Head of caudate nucleus (tissue), 42 donors: ENCODE data around the gene ANKLE2.

Experiments used
- DNase-seq, 42 donors: peaks; one replicate each; pipeline versions ENCODE4 v3.0.0 to v3.0.0-alpha.2; 2020 to 2021; ENCODE audit warnings: mixed read lengths in 7 of 42
- intact Hi-C: fragments of 100-400 bp; cut with DNase I; formaldehyde crosslinking; loops from one replicate; pipeline ENCODE4 v1.15.0; 2022

ANKLE2 gene

DNA sequence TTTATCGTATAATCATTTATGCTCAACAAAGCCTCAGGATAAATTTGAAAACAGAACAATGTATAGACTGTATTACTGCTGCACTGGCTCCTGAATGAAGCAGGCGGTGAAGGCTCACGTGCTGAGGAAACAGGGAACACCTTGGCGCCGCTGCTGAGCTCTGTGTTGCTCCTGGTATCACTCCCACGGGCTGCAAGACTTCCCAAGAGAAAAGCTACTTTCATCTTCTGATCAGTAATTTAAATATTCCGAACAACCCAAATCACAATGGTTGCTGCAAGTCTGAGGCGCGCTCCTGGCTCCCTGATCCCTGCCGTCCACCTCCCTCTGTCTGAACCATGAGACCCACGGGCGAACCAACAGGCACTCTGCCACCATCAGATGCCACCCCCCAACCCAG is 35.2 kb downstream of the ANKLE2 start:
- intact Hi-C loops = no loop called here
- peak in 41 of 42 donors; percentile 17 to 85 (median 61) for DNase-seq

DNA sequence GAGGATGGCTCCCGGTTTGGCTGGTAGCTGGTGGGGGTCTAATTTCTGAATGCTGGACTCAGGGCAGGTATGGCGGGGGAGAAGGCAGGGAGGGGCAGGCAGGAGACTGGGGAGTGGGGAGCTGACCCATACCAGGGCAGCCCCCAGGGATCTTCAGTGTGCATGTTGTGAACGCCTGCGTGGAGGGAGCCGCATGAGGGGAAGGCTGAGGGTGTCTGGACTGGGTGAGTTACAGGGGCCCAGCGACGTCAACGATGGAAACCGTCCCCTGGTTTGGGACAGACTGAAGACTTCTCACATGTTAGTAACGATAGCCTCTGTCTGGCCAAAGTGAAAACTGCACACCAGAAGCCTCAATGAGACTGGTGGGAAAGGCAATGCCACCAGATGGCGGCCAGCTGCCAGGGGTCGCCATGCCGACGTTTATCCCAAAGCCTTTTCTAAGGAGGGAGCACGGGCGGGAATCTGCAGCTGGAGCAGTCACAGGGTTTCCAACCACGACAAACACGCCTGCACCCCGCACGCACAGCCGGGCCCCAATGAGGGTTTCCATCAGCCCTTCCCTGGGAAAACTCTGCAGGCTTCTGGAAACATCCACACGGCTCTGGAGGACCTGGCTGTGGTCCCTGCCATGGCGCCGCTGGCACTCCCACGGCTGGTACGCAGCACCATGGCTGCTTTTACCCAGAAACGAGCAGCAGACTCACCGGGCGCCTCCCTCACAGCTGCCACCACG is 37.0 kb downstream of the ANKLE2 start:
- intact Hi-C loops = no loop called here

DNA sequence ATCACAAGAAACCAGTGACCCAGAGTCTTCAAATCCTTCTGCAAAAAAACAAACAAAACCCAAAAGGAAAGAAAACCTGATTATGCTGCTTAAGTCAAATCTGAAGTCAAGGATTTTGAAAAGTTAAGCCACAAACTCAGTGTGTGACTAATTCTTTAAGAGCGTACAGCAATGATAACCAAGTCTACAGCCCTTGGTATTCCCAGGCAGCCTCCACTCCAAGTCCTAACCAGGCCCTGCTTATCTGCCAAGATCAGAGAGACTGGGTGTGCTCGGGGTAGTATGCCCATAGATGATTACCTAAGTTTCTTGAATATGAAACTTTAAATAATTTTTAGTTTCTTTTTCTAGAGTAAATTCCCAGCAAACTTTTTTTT is 37.9 kb downstream of the ANKLE2 start:
- intact Hi-C loops = no loop called here
- DNase-seq = no peak

More for the DNA sequence above, 37.0 kb downstream of the ANKLE2 start:
- DNase-seq = no peak

DNA sequence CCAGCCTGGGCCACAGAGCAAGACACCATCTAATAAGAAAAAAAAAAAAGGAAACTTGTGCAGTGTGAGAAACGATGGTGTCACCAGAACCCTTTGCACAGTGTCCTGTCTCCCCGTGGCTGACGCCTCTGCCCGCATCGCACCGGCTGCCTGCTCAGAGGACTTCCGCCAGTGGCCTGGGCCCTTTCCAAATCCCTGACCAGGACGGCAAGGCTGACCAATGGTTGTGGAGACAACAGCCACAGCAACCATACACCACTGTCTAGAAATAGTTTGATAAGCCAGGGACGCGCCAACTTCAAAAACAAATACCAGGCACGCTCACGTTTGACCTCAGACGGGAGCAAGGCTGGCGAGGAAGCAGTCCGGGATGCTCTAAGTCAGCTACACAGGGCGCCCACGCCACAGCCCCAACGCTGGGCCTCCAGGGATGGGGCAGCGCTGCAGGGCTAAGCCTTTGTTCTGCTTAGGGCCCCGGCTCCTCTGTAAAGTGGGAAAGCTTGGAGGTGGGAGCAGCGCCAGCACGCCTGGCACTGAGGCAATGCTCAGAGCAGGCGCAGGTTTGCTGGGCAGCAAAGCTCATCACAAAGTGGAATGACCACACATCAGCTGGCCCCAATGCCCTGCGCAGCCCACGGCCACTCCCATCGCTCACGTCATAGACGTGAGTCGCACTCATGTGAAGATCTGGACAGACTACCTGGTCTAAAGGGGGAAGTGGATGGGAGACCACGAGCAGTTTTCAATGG is 38.4 kb downstream of the ANKLE2 start:
- DNase-seq = no peak
- intact Hi-C loops = no loop called here

DNA sequence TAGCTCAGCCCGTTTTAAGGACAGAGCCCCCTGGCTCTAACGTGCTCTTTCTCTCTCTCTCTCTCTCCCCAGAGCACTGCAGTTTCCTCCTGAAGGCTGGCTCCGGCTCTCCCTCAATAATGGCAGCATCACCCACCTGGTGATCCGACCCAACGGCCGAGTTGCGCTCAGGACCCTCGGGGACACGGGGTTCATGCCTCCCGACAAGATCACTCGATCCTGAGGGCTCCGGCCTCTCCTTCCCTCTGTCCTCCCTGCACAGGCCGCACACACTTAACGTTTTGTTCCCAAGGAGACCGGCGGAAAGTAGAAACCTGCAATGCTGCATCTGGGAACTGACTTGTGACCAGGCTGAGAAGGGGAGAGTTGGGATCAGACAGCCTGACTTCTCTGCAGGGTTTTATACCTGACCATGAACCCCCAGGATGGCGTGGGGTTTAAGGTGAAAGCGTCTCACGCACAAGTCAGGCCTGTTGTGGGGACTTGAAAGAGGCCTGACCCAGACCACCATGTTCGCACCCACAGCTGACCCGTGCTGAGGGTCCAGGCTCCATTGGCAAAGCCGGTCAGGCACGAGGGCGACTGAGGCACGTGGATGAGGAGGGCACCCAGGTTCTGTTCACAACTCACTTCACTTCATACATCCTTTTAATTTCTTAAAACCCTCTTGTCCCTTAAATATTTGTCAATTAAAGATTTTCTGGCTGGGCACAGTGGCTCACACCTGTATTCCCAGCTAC is 40.9 kb downstream of the ANKLE2 start:
- DNase-seq = no peak
- intact Hi-C loops = no loop called here

DNA sequence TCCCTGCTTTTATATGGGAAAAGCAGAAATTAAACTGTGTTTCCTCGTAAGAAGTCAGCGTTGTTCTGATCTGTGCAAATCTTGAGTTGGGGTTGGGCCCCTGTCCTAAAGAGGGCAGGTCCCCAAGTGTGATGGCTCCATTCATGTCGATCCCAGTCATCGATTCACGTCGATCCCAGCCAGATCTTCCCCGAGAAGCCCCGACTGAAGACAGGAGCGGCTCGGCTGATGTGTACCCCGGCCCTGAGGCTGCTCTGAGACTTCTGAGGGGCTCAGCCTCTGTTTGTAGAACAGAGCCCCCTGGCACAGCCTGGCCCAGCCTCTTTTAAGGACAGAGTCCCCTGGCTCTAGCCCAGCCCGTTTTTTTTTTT is 41.7 kb downstream of the ANKLE2 start:
- intact Hi-C loops = no loop called here
- DNase-seq = no peak

DNA sequence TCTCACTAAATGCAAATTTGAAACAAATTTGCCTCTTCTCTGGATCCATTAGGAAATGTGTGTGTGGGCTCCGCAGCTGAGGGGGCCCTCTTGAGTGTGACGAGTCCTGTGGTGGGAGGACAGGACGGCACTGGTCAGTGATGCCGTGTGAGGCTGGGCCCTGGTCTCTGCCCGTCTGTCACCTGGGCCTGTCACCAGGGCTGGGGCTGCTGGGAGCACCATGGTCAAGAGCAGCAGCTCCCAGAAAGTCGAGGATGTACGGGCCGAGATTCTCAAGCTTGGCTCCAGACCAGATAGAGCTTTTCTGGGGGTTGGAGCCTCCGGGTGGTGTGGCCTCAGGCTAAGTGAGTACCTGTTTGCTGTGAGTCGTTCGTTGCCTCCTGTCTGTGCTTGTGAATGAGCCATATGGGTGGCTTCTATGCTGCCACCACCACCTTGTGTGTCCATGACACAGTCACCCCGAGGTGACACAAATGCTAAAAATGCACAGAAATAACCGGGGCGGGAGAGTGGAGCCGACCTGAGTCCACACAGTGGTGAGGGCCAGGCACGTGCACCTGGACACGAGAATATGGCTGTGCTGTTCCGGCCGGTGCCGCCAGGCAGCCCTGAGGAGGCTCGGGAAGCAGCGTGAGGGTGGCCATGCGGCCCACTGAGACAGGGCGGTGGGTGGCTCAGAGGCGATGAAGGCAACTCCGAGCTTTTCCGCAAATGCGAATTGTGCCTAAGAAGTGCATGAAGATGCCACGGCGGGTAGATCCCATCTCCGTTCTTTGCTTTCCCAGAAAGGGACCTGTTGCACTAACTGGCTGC is 42.3 kb downstream of the ANKLE2 start:
- no peak for DNase-seq
- intact Hi-C loops = no loop called here

DNA sequence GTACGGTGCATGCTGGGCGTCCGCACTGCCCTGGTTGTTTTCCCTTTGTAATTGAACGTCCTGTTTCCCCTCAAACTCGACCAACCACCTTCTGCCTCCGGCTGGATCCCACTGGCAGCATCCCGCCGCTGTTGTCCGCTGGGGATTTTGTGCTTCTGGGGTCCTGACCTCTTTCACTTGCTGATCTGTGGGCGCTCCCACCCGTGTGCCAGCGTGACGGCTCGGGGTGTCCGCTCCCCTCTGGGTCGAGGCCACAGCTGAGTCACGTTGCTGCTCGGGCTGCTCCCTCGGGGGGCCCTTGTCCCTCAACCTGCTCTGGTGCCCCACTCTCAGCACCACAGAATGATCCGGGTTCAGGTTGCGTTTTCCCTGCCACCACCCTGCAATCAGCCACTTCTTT is 43.0 kb downstream of the ANKLE2 start:
- intact Hi-C loops = no loop called here
- DNase-seq = no peak

DNA sequence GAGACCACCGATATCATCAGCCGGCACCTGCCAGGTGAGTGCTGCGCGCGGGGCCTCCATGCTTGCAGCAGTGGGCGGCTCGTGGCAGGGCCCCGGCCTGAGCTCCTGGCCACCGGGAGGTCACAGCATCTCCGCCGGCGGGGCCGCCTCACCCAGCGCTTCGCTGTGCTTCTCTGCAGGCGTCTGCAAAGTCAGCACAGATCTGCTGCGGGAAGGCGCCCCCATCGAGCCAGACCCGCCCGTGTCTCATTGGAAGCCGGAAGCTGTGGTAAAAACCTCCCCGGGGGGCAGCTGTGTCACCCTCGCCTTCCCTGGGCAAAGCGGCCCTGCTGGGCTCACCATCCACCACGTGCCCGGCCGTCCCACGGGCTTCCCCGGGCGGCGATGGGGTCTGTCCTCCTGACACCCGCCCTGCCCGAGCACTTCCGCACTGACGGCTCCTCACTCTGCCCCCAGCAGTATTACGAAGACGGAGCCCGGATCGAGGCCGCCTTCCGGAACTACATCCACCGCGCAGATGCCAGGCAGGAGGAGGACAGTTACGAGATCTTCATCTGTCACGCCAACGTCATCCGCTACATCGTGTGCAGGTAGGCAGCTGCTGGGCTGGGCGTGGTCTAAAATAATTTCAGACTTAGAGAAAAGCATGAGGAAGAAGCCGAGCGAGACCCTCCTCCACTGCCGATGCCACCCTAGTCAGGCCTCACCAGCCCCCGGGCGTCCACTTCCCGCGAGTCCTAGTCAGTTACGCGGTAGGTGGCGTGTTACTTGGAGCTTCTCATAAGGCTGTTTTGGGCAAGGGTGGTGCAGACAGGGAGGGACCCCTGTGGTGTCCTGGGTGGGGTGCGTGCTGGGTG is 43.9 kb downstream of the ANKLE2 start:
- DNase-seq = peak in 18 of 42 donors; percentile 14 to 58 (median 41)
- intact Hi-C loops = no loop called here

DNA sequence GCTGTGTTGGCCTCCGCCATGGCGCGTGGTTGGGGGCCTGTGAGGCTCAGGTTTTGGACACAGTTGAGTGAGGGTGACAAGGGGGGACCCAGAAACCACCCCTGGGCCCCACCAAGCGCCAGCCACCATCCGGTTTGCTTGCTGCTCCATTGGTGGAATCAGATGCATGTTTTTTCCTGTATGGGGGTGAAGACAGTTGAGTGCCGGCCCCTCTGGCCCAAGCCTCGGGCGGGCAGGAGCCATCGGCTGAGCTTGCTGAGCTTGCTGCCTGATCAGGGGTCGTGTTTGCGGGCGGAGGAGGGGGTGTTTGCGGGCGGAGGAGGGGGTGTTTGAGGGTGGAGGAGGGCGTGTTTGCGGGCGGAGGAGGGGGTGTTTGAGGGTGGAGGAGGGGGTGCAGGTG is 44.6 kb downstream of the ANKLE2 start:
- intact Hi-C loops = no loop called here
- DNase-seq = no peak

DNA sequence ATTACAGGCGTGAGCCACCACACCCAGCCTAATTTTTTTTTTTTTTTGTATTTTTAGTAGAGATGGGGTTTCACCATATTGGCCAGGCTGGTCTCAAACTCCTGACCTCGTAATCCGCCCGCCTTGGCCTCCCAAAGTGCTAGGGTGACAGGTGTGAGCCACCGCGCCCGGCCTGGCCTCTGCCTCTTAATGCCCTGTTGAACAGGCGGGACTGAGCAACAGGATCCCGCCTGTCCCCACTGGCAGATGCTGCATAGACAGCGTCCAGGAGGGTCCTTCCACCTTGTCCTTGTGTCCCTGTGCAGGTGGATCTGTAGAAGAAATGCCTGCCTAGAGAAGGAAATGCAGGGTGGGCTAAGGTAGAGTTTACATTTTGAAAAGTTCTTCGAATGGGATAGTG is 45.3 kb downstream of the ANKLE2 start:
- intact Hi-C loops = no loop called here
- no peak for DNase-seq

DNA sequence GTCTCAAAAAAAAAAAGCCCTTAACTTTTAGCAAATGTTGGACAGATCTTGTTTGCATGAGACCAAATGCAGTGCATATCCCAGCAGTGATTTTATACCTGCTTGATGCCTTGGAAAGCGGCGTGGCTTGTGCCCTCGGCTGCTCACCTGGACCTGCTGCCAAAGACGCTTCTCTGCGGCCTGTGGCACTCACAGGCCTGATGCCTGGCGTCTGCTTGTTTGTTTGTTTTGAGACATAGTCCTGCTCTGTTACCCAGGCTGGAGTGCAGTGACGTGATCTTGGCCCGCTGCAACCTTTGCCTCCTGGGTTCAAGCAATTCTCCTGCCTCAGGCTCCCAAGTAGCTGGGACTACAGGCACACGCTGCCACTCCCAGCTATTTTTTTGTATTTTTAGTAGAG is 45.8 kb downstream of the ANKLE2 start:
- intact Hi-C loops = no loop called here
- DNase-seq = no peak

DNA sequence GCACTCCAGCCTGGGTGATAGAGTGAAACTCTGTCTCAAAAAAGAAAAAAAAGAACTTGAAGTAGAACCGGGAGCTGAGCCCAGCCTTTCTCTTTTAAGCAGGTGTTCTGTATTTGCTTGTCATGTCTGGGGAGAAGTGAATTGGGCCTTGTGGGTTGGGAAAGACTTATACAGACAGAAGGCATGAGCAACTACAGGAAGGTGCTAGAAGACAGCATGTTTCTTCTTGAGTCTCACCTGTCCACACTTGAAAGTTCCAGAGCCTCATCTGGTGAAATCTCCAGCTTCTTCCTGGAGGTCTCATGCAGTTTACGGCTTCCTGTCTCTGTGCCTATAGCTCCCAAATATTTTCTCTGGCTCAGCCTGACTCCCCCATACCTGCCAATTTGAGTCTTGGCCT is 48.5 kb downstream of the ANKLE2 start:
- no peak for DNase-seq
- intact Hi-C loops = loop anchor here (5.0 kb wide), 1 partner anchor 49 kb away; the partner anchor contains the start of gene ANKLE2

DNA sequence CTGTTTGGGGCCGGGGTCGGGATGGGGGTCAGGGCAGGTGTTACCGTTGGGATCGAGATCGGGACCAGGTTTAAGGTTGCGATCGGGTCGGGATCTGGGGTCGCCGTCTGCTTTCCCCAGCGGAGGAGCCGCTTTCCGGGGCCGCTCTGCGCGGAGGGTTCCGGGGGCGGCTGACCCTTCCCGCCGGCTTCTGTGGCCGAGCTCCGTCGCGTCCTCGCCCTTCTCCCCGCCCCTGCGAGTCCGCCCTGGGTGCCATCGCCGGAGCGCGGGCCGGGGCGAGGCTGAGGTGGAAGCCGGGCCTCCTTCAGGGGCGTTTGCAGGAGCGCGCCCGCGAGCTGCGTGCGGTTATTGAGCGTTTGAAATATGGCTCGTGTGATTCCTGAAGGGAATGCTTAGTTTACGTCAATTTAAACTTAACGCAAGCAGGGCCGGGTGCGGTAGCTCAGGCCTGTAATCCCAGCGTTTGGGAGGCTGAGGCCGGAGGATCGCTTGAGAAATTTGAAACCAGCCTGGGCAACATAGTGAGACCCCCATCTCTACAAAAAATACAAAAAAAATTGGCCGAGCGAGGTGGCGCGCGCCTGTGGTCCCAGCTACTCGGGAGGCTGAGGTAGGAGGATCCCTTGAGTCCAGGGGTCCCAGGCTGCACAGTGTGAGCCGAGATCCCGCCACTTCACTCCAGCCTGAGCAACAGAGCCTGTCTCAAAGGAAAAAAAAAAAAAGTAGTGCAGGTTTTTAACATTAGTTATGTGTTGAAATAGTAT is 50.4 kb downstream of the ANKLE2 start:
- intact Hi-C loops = loop anchor here (5.0 kb wide), 1 partner anchor 51 kb away; the partner anchor contains the start of gene ANKLE2
- DNase-seq = peak in 17 of 42 donors; percentile 10 to 54 (median 28)

DNA sequence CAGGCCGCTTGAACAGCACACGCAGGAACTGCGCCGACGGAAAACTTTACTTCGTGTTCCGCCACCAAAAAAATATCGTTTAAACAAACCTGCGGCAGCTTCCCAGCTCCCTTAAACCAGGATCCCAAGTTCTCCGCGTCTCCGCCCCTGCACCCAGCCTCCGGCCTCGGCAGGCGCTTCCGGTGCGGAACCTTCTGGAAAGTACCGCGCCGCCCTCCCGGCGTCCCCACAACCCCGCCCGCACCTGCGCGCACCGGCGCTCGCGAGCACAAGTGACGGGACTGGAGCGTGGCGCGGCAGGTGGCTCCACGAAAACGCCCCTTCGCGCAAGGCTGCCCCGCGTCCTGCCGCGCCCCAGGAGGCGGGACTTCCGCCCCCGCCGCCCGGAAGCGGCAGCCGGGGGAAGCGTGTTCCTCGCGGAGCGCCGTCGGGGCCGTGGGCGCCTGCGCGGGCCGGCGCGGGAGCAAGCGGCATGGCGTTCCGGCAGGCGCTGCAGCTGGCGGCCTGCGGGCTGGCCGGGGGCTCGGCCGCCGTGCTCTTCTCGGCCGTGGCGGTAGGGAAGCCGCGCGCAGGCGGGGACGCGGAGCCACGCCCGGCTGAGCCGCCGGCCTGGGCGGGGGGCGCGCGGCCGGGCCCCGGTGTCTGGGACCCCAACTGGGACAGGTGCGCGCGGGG is 51.1 kb downstream of the ANKLE2 start, which contains the start of gene PGAM5:
Gene PGAM5, plus strand, starts transcription at position 438 of the 675 bp plus-strand sequence. Its CDS starts 35 bp downstream, at position 473.
- peak; percentile 48 to 93 (median 84) for DNase-seq
- intact Hi-C loops = loop anchor here (5.0 kb wide), 1 partner anchor 52 kb away; the partner anchor contains the start of gene ANKLE2

DNA sequence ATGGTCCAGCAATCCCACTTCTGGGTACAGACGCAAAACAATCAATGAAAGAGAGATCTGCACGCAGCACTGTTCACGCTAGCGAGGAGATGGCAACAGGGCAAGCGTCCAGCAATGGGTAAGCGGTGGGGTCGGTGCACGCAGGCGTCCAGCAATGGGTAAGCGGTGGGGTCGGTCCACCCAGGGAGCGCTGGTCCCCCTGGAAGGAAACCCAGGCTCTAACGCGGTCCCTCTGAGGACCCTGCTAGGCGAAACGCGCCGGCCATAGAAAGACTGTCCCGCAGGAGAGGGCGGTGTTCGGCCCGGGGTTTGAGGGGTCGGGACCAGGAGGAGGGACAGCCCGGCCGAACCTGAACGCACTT is 51.6 kb downstream of the ANKLE2 start:
- peak in 8 of 42 donors; percentile 8 to 36 (median 19) for DNase-seq
- intact Hi-C loops = loop anchor here (5.0 kb wide), 1 partner anchor 52 kb away; the partner anchor contains the start of gene ANKLE2

DNA sequence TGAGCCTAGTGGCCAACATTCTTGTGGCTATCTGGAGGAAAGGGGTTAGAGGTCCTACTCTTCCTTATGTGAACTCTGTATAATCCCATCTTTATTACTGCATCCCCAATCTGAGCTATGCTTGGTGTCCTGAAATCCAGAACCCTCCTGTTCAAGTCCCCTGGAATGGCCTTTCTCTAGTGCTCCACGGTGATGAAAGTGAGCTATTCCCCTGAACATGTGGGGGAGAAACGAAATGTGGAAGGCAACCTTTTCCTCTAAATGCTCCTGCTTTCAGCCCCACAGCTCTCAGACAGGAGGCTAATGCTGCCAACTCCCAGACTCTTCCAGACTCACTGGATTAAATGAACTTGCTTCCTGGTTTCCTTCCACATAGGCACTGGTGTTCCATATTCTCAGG is 53.5 kb downstream of the ANKLE2 start:
- no peak for DNase-seq
- intact Hi-C loops = no loop called here
